Fibroblast of villous mesenchyme (primary cell): ENCODE measurements around the gene STK32B. TPM values are rescaled to one million over a fixed set of nuclear protein-coding genes. Genes with fewer than 3 reads are reported as not detected.

ENCODE experiments used
- DNase-seq: peaks from one replicate; pipeline ENCODE4 v3.0.0-alpha.2; 2010; ENCODE audit warnings: low read depth
- H3K4me3 ChIP-seq: 2 replicates; pipeline ENCODE4 v1.5.1; 2011; ENCODE audit warnings: low read depth, mild to moderate bottlenecking, low read length
- total RNA-seq: library from RNA; depleted of rRNA; stranded (reverse); fragments of >200 nt; gene quantifications from 2 replicates; pipeline ENCODE4 v1.2.3, GENCODE V29; 2012
- TF ChIP-seq, protein P1 (sequence below): IDR thresholded peaks from 2 replicates; pipeline ENCODE4 v1.5.1; 2012; ENCODE audit warnings: low read depth, mild to moderate bottlenecking, low read length; ENCODE audit not compliant: insufficient read depth

The STK32B gene
- total RNA-seq, 1 donor = 2.6 TPM

DNA sequence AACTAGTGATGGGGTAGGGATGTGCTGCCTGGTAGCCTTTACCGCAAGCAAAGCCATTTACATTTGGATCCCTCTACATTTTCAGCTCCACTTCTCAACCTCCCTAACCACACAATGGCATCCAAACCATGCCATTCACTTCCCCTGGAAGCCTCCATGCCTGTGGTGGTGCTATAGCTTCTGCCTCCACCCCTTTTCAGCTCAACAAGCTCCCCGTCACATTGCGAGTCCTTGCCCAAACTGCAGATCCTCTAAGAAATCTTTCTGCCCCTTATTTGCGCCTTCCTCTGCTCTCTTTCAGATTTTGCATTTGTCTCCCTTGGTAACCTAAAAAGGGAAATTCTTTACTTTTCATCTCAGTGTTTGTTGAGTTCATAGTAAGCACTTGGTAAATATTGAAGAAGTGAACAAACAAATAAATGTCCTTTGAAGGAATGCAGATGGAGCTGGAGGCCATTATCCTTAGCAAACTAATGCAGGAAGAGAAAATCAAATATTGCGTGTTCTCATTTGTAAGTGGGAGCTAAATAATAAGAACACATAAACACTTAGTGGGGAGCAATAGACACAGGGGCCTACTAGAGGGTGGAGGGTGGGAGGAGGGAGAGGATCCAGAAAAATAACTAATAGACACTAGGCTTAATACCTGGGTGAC lies 38.9 kb upstream of the STK32B start:
- no peak overlapping the region for H3K4me3 ChIP-seq
- TF ChIP-seq, protein P1, sequence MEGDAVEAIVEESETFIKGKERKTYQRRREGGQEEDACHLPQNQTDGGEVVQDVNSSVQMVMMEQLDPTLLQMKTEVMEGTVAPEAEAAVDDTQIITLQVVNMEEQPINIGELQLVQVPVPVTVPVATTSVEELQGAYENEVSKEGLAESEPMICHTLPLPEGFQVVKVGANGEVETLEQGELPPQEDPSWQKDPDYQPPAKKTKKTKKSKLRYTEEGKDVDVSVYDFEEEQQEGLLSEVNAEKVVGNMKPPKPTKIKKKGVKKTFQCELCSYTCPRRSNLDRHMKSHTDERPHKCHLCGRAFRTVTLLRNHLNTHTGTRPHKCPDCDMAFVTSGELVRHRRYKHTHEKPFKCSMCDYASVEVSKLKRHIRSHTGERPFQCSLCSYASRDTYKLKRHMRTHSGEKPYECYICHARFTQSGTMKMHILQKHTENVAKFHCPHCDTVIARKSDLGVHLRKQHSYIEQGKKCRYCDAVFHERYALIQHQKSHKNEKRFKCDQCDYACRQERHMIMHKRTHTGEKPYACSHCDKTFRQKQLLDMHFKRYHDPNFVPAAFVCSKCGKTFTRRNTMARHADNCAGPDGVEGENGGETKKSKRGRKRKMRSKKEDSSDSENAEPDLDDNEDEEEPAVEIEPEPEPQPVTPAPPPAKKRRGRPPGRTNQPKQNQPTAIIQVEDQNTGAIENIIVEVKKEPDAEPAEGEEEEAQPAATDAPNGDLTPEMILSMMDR = no peak
- DNase-seq = no peak

DNA sequence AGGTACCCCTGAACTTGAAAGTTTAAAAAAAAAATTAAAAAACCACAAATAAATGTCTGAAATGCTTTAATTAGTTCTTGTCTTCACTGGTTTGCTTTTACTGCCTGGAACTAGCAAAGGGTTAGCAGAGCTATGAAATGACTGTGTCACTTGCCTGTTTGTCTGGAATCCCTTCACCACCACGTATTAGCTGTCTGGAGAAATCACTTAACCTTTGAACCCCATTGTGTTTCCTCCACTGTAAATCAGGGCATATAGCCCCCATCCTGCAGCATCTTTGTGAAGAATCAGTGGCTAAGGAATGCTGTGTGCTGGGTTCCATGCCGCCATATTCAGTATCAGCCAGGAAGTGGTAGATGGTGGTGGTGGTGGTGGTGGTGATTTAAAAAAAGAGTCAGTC lies 38.3 kb upstream of the STK32B start:
- DNase-seq = no peak
- TF ChIP-seq, protein P1 = no peak

DNA sequence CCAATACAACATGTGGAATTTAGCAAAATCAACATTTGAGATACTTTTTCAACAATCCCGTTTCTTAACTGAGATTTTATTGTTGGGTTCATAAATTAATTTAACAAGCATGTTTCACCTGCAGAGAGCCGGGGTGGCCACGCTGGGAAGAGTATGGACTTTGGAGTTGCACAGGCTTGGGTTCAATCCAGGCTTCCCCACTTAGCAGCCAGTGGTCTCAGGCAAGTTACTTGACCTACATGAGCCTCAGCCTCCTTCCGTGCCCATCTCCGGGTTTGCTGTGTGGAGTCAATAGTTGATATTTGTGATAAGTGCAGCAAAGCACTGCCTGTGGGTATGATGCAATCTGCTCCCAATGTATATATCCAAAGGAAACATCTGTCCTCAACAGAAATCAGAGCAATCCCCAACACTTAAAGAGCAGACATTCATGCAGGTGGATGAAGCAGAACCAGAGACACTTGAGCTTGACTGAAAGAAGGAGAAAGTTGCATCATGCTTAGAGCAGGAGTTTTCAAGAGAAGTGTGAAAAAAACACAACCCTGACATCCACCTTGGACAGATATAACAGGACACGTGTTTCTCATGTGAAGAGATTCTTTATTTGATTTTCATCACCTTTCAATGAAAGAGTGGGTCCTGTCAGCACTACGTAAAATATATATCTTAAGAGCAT lies 37.1 kb upstream of the STK32B start:
- peak; percentile 41 for DNase-seq
- H3K4me3 ChIP-seq = no peak overlapping the region
- TF ChIP-seq, protein P1 = no peak

More for the DNA sequence above, 38.3 kb upstream of the STK32B start:
- no peak overlapping the region for H3K4me3 ChIP-seq

DNA sequence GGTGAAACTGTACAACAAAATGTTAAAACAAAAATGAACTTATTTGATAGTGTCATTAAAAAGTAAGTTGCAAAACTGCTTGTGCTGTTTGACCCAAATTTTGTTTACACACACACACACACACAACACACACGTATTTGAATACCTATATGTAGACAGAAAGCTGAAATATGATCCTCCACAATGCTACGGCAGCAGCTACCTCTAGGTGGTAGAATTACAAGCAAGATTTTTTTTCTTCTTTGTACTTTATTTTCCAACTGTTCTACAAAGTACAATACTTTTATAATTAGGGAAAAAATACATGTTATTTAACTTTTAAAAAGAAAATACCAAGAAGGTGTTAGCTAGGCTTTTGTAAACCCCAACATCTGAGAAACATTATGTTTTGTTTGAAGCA lies 33.2 kb upstream of the STK32B start:
- TF ChIP-seq, protein P1 = peak; percentile 8
- DNase-seq = no peak
- H3K4me3 ChIP-seq = no peak overlapping the region

DNA sequence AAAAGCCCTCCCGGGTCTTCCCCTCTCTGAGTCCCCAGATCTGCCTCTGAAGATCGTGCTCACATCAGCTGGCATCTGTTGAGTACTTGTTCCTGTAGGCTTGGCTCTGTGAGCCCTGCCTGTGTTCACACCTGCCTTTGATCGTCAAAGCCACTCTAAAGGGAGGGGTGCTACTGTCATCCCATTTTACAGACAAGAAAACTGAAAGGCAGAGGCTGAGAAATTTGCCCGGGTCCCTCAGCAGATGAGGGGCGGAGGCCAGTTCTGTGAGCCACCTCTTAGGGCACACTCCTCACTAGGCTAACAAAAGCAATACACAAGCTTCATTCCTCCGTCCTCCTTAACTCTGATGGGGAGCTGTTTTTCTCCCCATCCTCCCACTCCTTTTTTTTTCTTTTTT lies 32.7 kb upstream of the STK32B start:
- no peak overlapping the region for H3K4me3 ChIP-seq
- DNase-seq = no peak
- TF ChIP-seq, protein P1 = no peak

DNA sequence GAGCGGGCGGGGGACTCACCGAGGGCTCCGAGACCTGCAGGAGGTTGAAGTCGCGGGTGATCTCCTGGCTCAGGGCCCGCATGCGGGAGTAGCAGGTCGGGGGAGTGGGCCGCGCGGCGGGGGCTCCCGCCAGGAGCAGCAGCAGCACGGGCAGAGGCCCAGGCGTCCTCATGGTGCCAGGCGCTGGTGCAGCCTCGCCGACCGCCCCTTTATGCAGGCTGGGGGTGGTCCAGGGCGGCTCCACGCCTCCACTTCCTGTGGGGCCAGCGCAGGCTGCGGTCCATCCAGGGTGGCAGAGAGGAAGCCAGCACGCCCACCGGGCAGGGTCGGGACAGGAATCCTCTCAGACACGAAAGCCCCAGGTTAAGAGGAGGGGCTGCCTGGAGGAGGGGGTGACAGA lies 32.0 kb upstream of the STK32B start, which contains the start of gene CYTL1:
TSS of gene CYTL1 (minus strand) at position 185 of the 400 bp plus-strand sequence. CDS start at position 172, 13 bp downstream.
- TF ChIP-seq, protein P1 = no peak
- peak within 1 kb of the TSS; percentile 12 for H3K4me3 ChIP-seq
- DNase-seq = no peak
